CD4-positive, alpha-beta T cell treated with Interleukin-6 for 4 hours (primary cell): ENCODE measurements around the gene RILPL1.
"Not testable (repeated sequence)": the region's sequence is repeated elsewhere in the genome, so short reads cannot be mapped to it uniquely, and the experiment has no call there.

ENCODE experiments used
- DNase-seq: peaks from one replicate; pipeline ENCODE4 v3.0.0-alpha.2; 2020; ENCODE audit warnings: mixed read lengths

RILPL1 gene

GRCh38 chr12:123453165-123453564 lies 80.4 kb downstream of the RILPL1 start:
- no peak for DNase-seq

- DNase-seq, result not testable (repeated sequence)
Measured at GRCh38 chr12:123452276-123452550, 81.3 kb downstream of the RILPL1 start.

- no peak for DNase-seq
Measured at GRCh38 chr12:123450636-123451035, 82.9 kb downstream of the RILPL1 start.

GRCh38 chr12:123449856-123450255 lies 83.7 kb downstream of the RILPL1 start:
- no peak for DNase-seq

GRCh38 chr12:123449249-123449733 lies 84.2 kb downstream of the RILPL1 start:
- DNase-seq, result no peak

- no peak for DNase-seq
Measured at GRCh38 chr12:123446333-123446713, 87.2 kb downstream of the RILPL1 start.

- peak; percentile 29 for DNase-seq
Measured at GRCh38 chr12:123445388-123446332, 87.9 kb downstream of the RILPL1 start.

GRCh38 chr12:123444092-123445026 lies 89.2 kb downstream of the RILPL1 start:
- DNase-seq, result no peak

GRCh38 chr12:123442774-123443173 lies 90.7 kb downstream of the RILPL1 start:
- DNase-seq, result no peak

- DNase-seq, result no peak
Measured at GRCh38 chr12:123441523-123442164, 91.9 kb downstream of the RILPL1 start.

GRCh38 chr12:123436017-123436964 lies 97.2 kb downstream of the RILPL1 start, which contains the start of gene RILPL2:
Gene RILPL2 (minus strand): TSS chr12:123436684. CDS start chr12:123436420, 264 bp downstream.
- DNase-seq, result peak; percentile 92

- DNase-seq, result no peak
Measured at GRCh38 chr12:123435636-123436016, 97.9 kb downstream of the RILPL1 start.

GRCh38 chr12:123433615-123434014 lies 99.9 kb downstream of the RILPL1 start:
- DNase-seq, result no peak

GRCh38 chr12:123431951-123432817 lies 101.3 kb downstream of the RILPL1 start:
- not testable (repeated sequence) for DNase-seq

GRCh38 chr12:123429101-123429500 lies 104.4 kb downstream of the RILPL1 start:
- not testable (repeated sequence) for DNase-seq

- no peak for DNase-seq
Measured at GRCh38 chr12:123428591-123428990, 104.9 kb downstream of the RILPL1 start.

GRCh38 chr12:123427036-123427769 lies 106.3 kb downstream of the RILPL1 start:
- DNase-seq, result peak; percentile 17

GRCh38 chr12:123421314-123421713 lies 112.2 kb downstream of the RILPL1 start:
- no peak for DNase-seq
